ENCODE data around the gene SAMD4B.

SAMD4B gene

DNA sequence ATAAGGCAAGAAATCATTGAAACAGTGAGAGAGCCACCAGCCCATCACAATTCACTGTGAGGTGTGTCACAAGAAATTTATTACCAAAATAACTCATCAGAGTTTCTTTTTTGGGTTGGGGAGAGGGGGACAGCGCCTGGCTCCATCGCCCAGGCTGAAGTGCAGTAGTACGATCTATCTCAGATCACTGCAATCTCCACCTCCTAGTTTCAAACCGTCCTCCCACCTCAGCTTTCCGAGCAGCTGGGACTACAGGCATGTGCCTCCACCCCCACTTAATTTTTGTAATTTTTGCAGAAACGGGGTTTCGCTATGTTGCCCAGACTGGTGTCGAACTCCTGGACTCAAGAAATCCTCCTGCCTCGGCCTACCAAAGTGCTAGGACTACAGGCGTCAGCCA is 42.4 kb upstream of the SAMD4B start:
- no peak for TF ChIP-seq CTCF (IDR thresholded peaks at IDR 0.05)

DNA sequence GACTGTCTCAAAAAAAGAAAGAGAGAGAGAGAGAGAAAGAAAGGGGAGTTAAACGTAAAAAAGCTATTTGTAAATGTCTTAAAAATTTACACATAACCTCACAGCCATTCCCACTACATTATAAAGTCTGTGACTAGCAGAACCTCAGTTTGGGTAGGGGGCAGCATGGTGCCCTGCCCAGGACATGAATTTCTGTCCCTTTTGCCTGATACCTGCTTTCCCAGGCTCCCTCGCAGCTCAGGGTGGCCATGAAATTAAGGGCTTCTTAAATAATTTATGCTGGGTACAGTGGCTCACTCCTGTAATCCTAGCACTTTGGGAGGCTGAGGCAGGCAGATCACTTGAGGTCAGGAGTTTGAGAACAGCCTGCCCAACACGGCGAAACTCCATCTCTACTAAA is 41.2 kb upstream of the SAMD4B start:
- no peak for TF ChIP-seq CTCF (IDR thresholded peaks at IDR 0.05)

- TF ChIP-seq CTCF (IDR thresholded peaks at IDR 0.05) = no peak
These were observed 40.7 kb upstream of the SAMD4B start for GRCh38 chr19:39301562-39301961.

DNA sequence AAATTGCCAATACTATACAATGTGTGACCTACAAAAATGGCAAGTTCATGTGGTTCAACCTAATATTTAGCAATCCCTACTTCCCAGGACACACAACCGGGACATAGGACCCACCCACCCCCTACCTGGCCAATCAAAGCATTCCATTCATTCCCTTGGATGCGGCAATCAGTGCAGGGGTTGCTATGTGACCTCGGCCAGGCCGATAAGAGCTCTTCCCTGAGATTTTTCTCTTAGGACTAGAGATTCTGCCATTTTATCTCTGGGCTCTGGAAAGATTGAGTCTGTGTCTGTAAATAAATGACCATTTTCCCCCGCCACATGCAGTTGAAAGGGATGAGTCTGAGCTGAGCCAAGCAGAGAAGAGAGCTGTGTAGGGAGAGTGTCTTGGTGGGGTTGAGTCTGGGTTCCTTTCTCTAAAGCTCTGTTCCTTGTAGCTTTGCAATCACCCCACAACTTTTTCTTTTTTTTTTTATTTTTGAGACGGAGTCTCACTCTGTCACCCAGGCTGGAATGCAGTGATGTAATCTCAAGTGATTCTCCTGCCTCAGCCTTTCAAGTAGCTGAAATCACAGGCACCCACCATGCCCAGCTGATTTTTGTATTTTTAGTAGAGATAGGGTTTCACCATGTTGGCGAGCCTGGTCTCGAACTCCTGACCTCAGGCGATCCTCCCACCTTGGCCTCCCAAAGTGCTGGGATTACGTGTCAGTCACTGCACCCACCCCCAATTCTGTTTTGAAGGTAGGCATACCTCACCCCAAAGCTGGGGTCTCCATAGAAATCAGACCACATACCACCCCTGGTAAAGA is 38.6 kb upstream of the SAMD4B start:
- no peak for TF ChIP-seq CTCF (IDR thresholded peaks at IDR 0.05)

DNA sequence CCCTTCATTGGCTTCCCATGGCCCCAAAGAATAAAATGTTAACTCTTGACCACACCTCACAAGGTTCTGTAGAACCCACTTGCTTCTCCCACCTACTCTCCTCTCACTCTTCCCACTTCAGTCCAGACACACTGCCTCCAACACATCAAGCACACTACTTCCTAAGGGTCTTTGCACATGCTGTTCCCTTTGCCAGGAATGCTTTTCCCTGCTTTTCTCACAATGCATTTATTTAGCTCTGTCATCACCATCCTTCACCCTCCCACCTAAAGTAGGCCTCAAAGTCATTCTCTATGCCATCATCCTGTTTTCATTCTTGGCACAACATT is 38.1 kb upstream of the SAMD4B start:
- TF ChIP-seq CTCF (IDR thresholded peaks at IDR 0.05) = no peak

DNA sequence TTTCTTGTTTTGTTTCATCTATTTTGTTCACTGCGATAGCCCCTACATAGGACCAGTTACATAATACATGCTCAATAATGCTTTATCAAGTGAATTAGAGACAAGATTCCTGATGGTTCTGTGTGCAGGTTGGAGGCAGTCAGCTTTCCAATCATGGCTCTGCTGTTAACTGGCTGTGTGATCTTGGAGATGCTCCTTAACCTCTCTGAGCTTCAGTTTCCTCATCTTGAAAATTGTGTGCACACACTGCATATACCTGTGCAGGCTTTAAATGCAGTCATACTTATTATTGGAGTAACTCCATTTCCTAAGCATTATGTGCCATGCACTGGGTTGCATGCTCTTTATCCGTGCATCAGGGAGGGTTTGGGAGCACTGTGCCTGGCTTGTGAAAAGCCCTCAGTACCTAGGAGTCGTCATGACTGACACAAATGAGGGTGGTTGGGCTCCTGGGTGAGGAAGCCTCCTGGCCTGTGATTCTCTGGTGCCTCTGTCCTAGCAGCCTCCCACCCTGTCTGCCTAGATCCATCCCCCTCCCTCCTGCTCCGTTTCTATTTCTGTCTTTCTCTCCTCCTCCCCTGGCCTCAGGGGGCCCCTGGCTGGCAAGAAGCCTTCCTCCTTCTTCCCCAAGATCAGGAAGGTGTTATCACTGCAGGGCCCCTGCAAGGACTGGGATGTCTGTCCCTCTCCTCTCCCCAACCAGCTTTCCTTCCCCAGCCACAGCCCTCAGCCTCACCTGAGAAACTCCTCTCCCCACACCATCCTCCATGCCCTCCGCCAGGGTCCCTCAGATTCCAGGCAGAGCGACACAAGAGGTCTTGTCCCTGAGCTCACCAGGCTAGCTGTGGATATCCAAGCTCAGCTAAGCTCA is 37.3 kb upstream of the SAMD4B start:
- TF ChIP-seq CTCF (IDR thresholded peaks at IDR 0.05) = no peak

DNA sequence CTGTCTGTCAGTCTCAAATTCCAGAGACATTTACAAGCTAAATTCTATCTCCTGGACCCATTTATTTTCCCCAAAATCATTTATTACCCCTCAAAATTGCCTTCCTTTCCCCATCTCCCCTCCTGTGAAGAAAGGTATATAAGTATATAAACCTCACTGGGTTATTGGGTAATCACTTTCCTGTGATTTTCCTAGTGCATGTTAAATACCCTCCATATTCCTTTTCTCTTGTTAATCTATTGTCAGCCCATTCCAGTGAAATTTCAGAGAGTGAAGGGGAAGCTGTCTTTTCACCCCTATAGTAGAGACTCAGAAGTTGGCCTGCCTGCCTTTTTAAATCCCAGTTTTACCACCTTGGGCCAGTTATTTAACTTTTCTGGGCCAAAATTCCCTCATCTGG is 36.1 kb upstream of the SAMD4B start:
- TF ChIP-seq CTCF (IDR thresholded peaks at IDR 0.05) = no peak

Data from LNCAP (cell line).